ENCODE measurements around the gene RNF213.
"Not testable (repeated sequence)": the region's sequence is repeated elsewhere in the genome, so short reads cannot be mapped to it uniquely, and the experiment has no call there.

RNF213 gene

GRCh38 chr17:80316927-80317705 lies 56.5 kb downstream of the RNF213 start:
- DNase-seq (ENCODE audit: low read depth in 1 of 2, low spot score in 1 of 2) = no peak

GRCh38 chr17:80317706-80317980 lies 57.0 kb downstream of the RNF213 start:
- DNase-seq (ENCODE audit: low read depth in 1 of 2, low spot score in 1 of 2) = no peak

- no peak for DNase-seq (ENCODE audit: low read depth in 1 of 2, low spot score in 1 of 2)
Measured at GRCh38 chr17:80318166-80318565, 57.5 kb downstream of the RNF213 start.

GRCh38 chr17:80319262-80319998 lies 58.8 kb downstream of the RNF213 start:
- DNase-seq (ENCODE audit: low read depth in 1 of 2, low spot score in 1 of 2) = no peak

GRCh38 chr17:80319999-80320344 lies 59.3 kb downstream of the RNF213 start:
- DNase-seq (ENCODE audit: low read depth in 1 of 2, low spot score in 1 of 2) = no peak

GRCh38 chr17:80320496-80320895 lies 59.8 kb downstream of the RNF213 start:
- DNase-seq (ENCODE audit: low read depth in 1 of 2, low spot score in 1 of 2) = no peak

- no peak for DNase-seq (ENCODE audit: low read depth in 1 of 2, low spot score in 1 of 2)
Measured at GRCh38 chr17:80322864-80323263, 62.2 kb downstream of the RNF213 start.

GRCh38 chr17:80323982-80324381 lies 63.3 kb downstream of the RNF213 start:
- no peak for DNase-seq (ENCODE audit: low read depth in 1 of 2, low spot score in 1 of 2)

GRCh38 chr17:80327518-80327917 lies 66.9 kb downstream of the RNF213 start:
- DNase-seq (ENCODE audit: low read depth in 1 of 2, low spot score in 1 of 2) = no peak

- DNase-seq (ENCODE audit: low read depth in 1 of 2, low spot score in 1 of 2) = no peak
Measured at GRCh38 chr17:80328634-80329380, 68.2 kb downstream of the RNF213 start.

GRCh38 chr17:80329421-80329820 lies 68.8 kb downstream of the RNF213 start:
- not testable (repeated sequence) for DNase-seq (ENCODE audit: low read depth in 1 of 2, low spot score in 1 of 2)

- DNase-seq (ENCODE audit: low read depth in 1 of 2, low spot score in 1 of 2) = no peak
Measured at GRCh38 chr17:80330276-80330675, 69.6 kb downstream of the RNF213 start.

GRCh38 chr17:80330938-80331337 lies 70.3 kb downstream of the RNF213 start:
- not testable (repeated sequence) for DNase-seq (ENCODE audit: low read depth in 1 of 2, low spot score in 1 of 2)

- DNase-seq (ENCODE audit: low read depth in 1 of 2, low spot score in 1 of 2) = no peak
Measured at GRCh38 chr17:80331820-80332219, 71.2 kb downstream of the RNF213 start.

GRCh38 chr17:80337195-80337895 lies 76.7 kb downstream of the RNF213 start:
- DNase-seq (ENCODE audit: low read depth in 1 of 2, low spot score in 1 of 2) = no peak

- DNase-seq (ENCODE audit: low read depth in 1 of 2, low spot score in 1 of 2) = no peak
Measured at GRCh38 chr17:80339118-80339517, 78.5 kb downstream of the RNF213 start.

- no peak for DNase-seq (ENCODE audit: low read depth in 1 of 2, low spot score in 1 of 2)
Measured at GRCh38 chr17:80339731-80340456, 79.2 kb downstream of the RNF213 start.

- DNase-seq (ENCODE audit: low read depth in 1 of 2, low spot score in 1 of 2) = no peak
Measured at GRCh38 chr17:80345321-80345720, 84.7 kb downstream of the RNF213 start.

GRCh38 chr17:80345841-80346497 lies 85.3 kb downstream of the RNF213 start:
- DNase-seq (ENCODE audit: low read depth in 1 of 2, low spot score in 1 of 2) = no peak

GRCh38 chr17:80346498-80347275 lies 86.0 kb downstream of the RNF213 start:
- DNase-seq (ENCODE audit: low read depth in 1 of 2, low spot score in 1 of 2) = no peak
